ENCODE data around the gene SIRPB1.
"Not testable (repeated sequence)": the region's sequence is repeated elsewhere in the genome, so short reads cannot be mapped to it uniquely, and the experiment has no call there.

The SIRPB1 gene

DNA sequence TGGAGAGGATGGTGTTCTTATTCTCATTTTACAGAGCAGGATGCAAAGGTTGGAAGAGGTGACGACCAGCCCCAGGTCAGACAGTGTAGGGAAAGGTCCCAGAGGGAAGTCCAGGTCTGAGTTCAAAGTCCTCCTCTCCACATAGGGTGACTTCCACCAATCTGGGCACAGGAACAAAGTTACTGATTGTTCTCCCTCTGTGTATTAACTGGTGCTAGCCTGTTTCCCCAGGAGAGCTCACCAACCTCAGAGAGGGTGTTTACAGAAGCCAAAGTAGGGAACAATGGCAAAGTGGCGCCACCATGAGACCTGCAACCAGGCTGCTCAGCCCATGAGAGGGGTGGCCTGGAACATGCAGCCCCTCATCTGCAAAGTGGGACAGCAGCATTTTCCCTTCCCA is 16.8 kb upstream of the SIRPB1 start:
- DNase-seq, result no peak

DNA sequence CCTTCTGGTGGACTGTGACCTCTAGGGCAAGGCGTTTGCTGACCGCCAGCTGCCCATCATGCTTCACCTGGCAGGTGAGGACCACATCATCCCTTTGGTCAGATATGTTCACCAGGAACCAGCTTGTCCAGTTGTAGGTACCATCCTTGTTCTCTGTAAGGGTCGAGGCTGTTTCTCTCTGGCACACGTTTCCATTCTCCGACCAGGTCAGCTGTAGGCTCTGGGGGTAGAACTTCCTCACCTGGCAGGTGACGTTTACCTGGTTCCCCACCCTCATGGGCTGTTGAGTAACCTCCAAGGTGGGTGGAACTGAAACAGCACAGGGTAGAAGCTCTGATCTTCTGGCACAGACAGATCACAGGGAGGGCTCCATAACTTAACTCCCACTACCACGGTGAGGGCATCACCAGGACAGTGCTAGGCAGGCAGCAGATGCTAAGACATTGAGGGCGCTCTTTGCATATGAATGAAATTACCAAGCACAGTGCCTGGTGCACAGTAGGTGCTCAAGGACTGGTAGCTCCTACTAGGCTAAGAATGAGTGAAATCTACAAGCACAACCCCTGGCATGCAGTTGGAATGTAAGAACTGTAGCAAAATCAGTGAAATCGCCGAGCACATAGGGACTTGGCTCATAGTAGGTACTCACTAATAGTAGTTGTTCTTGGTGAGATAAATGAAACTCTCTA is 15.6 kb upstream of the SIRPB1 start:
- no peak for DNase-seq

DNA sequence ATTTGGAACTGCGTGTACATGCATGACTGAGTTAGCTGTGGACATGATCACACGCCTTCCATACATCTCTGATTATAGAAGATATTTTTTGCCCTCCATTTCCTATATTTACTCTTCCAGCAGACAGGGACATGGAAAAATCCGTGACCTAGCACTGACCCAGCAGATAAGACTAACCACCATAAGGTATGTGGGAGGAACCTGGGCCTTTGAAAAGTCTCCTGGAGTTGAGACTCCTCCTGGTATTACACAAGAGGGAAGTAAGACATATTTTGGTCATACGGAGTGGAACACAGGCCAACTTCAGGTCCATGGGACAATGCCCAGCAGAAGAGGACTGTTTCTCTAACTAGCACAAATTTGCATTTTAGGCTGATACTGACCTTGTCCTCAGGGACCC is 13.7 kb upstream of the SIRPB1 start:
- no peak for DNase-seq

DNA sequence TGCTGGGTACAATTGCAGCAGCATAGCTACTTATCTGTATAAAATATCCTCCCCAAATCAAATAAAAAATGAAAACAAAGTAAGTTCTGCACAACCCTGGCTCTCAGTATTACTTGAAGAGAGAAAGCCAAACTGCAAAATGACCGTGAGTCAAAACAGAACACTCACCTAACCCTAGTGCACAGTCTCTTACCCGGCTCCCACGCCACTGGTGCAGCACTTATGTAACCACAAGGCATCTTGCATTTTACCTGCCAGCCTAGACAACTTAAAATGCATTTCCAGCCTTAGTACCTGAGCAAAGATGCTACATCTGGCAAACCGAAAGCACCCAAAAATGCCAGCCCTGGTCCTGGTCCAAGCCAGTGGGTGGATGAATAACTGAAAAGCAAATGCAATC is 12.4 kb upstream of the SIRPB1 start:
- peak; percentile 56 for DNase-seq

DNA sequence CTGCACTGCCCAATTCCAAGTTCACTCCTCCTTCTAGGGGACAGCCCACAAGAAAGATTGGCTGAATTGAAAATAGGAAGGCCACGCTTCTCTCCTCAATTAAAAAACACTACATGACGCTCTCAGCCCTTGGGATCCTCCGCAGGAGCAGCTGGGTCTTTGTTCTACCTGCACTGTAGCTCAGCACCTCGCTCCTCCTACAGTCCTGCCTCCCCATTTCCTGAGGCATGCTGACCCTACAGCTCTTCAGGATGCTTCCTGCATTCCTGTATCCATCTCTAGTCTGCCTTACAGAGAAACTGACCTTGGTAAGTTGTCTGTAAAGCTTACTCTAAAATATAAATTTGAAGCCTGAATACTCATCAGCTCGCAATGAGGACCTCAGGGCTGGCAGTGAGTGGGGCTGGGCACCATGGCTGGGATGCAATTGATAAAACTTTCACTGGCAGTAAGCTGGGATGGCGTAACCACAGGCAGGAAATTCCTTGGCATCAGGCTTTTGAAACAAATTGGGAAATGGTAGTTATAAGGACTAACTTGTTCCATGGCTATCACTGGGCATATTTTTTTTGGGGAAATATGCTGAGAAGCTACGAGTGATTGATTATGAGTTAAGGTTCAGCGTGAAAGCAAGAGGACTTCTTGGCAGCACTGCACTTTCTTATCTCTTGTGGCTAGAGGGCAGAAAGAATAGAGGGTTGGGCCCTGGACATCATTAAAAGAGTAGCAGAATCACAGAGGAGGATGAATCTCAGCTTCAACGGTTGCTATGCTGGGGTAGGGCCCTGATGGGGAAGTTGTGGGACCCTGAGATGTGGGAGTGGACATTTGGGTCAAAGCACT is 11.7 kb upstream of the SIRPB1 start:
- no peak for DNase-seq

DNA sequence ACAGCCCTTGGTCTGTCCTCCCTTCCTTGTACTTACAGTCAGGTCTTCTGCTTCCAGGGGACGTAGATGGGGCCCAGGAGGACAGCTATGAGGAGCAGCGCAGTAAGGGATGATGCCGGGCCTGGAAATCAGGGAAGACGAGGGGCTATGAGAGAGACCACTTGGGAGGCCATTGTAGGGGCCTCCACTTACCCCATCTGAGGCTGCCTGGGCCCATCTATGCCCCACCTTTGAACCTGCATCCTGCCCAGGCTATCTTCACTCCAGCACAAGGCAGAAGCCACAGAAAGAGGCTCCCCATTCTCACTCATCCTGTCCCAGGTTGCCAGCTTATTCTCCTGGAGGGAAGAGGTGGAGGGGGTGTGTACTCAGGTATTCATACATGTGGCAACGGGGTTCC is 10.4 kb upstream of the SIRPB1 start:
- DNase-seq, result no peak

DNA sequence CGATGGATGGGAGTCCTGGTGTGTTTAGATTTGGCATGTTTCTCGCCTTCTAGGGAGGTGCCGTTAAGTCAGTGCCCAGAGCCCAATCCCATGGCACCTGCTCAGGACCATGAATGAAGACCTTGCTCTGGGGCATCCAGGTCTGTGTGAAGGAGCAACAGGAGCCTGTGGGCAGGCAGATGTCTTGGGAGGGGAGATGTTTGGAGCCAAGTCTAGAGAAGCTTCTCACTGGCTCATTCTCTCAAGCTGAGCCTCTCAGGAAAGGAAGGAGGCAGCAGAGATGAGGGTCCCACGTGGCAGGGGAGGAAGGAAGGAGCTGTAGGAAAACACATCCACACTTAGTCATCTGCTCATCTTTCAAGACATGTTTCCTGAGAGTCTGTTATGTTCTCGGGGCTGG is 9.5 kb upstream of the SIRPB1 start:
- no peak for DNase-seq

DNA sequence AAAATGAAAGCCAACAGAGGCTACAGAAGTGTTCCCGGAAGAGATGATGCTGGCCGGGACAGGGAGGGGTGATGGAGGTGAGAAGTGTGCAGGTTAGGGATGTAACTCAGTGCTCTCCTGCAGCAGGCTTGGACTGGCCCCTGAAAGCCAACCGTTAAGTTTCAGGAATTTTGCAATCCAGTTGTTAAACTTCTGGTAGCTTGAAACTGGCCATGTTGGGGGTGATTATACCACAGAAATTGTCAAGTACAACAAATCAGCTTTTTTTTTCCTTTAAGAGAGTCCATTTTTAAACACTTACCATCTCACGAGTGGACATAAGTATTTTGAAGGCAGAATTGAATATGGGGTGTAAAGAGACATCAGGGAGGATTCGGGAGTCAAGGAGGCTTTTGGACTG is 8.8 kb upstream of the SIRPB1 start:
- no peak for DNase-seq

DNA sequence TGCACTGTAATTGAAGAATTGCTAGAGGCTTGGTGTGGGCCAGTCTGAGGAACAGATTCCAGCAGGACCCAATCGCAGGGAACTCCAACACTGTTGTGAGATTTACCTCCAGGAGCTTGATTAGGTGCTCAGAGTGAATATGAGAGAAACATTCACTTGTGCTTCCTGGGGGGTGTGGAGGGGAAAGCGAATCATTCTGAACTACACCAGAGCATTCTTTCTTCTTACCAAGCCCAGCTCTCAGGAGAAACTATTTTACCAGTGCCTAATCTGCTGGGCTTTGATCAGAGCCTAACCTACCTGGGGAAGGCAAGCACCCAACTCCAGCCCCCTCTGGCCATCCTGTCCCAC is 7.4 kb upstream of the SIRPB1 start:
- no peak for DNase-seq

DNA sequence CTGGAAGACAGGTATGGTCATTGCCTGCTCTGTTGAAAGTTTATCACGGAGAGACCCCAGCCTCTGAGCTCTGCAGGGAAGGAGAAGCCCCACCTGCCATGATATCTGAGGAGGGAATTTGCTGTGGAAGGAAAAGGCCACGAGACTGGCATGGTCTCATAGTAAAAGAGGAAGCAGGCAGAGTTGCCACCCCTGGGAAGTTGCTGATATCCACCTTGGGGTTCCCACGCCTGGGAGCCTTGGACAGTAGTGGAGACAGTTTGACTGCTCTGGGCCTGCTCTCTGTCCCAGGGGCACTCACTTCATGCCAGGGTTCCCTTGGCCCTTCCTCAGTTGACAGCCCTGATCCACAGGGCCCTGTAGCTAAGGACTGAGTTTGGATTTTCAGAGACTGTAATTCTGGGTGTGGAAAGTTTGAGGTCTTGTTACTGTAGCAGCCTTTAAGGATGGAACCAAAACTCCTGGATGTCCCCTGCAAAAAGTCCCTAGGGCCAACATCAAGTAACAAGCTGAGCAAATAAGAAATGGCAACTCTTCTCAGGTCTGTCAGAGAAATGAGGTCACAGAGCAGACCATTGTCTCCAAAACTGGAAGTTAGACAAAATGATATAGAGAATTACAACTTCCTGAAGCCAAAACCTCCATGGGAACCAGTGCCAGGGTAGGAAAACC is 6.9 kb upstream of the SIRPB1 start:
- DNase-seq, result no peak

DNA sequence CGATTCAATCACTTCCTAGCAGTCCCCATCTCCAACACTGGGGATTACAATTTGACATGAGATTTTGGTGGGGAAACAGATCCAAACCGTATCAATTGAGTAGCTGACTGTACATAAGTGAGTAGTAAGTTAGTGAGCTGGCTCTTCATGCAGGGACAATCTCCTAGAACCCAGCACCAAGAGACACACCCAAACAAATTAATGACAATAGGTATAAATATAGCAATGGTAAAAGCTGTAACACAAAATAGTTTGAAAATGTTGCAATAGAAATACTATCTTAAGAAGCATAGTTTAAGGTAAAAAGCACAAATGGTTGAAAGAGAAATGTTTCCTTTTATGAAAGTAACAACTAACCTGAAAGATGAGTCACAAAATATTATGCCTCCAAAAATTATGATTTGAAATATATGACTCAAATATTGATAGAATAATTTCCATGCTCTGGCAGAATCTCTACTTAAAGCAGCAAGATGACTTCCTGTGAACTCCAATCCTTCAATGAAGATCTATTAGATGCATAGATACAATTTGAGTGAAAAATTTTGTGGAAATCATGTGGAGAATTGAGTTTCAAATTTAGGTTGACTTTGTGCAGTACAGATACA is 5.4 kb upstream of the SIRPB1 start:
- DNase-seq, result no peak

DNA sequence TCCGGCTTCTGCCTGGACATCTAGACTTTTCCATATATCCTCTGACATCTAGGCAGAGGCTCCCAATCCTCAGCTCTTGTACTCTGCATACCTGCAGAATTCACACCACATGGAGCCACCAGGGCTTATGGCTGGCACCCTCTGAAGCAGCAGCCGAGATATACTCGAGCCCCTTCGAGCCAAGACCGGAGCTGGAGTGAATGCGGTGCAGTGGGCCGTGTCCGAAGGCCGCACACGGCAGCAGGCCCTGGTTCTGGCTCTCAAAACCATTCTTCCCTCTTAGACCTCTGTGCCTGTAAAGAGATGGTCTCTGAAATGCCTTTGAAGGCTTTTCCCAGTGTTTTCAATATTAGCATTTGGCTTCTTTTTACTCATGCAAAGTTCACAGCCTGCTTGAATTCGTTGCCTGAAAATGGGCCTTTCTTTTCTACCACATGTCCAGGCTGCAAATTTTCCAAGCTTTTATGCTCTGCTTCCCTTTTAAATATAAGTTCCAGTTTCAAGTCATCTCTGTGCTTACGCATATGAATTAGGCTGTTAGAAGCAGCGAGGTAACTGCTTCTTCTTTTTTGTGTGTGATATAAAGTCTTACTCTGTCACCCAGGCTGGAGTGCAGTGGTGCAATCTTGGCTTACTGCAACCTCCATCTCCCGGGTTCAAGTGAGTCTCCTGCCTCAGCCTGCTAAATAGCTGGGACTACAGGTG is 3.8 kb upstream of the SIRPB1 start:
- DNase-seq, result no peak

DNA sequence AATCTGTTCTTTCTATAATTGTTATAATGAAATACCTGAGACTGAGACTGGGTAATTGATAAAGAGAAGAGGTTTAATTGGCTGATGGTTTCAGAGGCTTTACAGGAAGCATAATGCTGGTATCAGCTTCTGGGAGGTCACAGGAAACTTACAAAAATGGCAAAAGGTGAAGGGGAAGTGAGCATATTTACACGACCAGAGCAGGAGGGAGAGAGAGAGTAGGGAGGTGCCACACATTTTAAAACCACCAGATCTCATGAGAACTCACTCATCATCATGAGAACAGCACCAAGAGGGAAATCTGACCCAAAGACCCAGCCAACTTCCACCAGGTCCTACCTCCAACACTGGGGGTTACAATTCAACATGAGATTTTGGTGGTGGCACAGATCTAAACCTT is 2.6 kb upstream of the SIRPB1 start:
- peak; percentile 34 for DNase-seq

DNA sequence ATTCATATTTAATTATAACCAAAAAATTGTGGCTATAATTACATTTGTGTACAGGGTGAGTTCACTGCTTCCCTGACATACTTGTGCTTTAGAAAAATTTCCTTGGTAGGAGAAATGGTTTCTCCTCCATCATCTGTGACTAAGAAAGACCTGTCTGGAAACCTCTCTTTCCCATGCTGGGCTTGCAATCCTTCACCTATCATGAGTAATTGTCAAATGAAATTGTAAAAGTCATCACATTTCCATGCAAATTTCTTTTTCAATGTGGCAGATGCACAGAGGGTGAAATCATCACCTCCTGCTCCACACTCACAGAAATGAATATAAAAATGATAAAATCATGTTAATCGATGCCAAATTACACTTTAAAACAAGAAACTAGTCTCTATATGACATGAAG is 1.5 kb upstream of the SIRPB1 start:
- DNase-seq, result no peak

DNA sequence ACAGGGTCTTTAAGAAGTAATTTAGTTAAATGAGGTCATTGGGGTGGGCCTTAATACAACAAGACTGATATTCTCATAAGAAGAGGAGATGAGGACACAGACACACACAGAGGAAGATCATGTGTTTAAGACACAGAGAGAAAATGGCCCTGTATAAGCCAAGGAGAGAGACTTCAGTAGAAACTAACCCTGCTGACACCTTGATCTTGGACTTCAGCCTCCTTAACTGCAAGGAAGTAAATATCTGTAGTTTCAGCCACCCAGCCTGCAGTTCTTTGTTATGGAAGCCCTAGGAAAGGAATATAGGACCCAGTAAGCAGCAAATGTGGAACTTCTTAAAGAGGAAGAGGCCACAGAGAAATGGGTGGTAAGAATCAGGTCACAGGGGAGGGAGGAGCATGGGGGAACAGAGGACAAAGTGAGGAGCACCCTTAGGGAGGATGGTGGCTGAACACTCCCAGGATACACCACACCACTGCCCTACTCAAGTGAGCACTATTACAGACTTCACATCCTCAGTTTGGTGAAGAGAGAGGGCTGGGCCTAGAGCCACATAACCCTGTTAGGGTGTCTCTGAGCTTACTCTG is 762 bp downstream of the SIRPB1 start:
- DNase-seq, result no peak

DNA sequence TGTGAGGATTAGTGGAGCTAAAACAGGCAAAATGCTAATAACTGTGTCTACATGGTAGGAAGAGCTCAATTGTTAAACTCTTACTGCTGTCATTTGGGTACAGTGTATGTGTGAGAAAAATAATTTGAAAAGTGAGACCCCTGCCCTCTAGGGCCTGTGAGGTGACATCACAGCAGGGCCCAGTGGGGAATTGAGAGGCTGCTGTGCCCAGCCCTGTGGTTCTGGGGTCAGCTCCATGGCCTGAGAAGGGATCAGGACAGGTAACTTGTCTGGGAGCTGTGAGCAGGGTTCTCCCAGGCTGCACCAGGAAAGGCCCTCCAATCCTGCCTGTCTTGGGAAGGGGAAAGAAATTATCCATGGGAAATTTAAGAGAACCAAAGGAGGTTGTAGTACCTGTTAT is 1.3 kb downstream of the SIRPB1 start:
- no peak for DNase-seq

DNA sequence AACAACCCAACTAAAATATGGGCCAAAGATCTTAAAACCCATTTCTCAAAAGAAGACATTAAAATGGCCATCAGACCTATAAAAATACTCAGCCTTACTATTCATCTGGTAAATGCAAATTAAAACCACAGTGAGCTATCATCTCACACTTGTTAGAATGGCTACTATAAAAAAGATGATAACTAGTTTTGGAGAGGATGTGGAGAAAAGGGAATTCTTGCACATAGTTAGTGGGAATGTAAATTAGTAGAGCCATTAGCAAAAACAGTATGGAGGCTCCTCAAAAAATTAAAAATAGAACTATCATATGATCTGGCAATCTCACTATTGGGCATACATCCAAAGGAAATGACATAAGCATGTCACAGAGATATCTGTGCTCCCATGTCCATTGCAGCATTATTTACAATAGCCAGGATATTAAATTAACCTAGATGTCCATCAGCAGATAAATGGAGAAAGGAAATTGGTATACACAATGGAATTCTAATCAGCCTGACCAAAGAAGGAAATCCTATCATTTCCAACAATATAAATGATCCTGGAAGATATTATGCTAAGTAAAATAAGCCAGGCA is 2.9 kb downstream of the SIRPB1 start:
- no peak for DNase-seq

DNA sequence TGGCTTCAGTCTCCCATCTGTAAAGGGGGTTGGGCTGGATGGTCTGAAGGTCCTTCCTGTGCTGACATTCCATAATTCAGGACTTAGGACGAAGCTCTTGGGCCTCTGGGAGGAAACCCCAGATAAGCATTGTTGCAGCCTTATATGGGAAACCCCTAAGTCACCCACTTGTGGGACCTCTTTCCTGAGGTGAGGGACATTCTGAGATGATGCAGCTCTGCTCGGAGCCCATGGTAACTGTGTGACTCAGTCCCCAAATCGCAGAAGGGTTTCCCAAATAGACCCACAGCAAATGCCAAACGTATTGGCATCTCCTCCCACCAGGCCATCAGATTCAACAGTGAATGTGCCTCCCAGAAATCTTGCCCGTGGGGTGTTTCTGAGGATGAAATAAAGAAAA is 9.4 kb downstream of the SIRPB1 start:
- DNase-seq, result not testable (repeated sequence)

DNA sequence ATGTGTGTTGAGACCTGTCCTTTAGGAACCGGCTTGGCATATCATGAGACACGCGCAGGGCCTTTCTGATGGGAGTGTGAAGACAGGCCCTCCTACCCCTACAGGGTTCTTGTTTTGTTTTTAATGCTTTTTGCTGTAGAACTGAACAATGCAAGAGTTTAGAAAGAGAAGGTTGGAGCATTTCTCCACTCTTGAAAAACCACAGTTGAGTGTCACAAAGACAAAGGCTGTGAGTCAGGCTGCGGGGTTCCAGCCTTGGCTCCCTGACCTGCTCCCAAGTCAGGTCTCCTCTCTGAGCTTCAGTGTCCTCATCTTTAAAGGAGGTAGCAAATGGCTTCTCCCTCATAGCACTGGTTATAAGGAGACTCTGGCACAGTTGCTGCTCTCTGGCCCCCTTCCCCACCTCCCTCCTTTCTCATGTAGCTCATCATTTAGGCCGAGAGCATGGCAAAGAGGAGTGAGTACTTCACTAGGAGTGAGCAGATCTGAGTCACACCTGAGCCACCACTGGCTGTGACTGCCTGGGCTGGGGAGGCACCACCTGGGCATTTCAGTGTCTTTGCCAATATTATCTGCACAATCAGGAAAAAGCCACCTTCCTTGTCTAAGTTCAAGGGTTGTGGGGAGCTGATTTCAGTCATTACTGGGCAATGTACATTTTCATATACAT is 11.0 kb downstream of the SIRPB1 start:
- DNase-seq, result not testable (repeated sequence)

DNA sequence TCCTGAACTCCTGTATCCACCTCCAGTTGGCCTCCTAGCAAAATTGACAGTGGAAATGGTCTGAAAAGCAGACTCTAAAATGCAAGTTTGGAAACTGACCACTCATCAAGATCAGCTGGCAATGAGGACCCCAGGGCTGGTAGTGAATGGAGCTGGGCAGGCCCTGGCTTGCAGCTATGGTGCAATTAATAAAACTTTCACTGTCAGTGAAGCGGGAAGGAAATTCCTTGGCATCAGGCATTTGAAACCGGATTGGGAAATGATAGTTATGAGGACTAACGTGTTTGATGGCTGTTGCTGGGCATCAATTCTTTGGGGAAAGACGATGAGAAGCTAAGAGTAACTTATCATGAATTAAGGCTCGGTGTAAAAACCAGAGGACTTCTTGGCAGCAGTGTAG is 19.1 kb downstream of the SIRPB1 start:
- no peak for DNase-seq

DNA sequence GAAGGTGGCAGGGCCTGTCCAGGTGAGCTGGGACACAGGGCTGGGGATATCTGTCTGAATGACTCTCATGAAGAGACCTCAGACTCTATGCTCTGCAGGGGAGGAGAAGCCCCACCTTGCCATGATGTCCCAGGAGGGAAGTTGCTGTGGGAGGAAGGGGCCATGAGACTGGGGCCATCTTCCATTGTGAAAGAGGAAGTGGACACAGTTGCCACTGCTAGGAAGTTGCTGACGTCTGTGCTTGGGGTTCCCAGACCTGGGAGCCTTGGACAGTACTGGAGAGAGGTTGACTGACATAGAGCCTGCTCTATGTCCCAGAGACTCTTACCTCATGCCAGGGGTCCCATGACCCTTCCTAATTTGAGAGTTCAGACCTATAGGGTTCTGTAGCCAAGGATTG is 24.5 kb downstream of the SIRPB1 start:
- DNase-seq, result no peak
